PC-3 (cell line): Measurements from ENCODE around the gene RASGRP1. TPM values are rescaled to one million over a fixed set of nuclear protein-coding genes. Genes with fewer than 3 reads are reported as not detected.

Source experiments
- ATAC-seq: fragments of 200-7000 bp; cut with Tn5 transposase; 2 replicates; pipeline ENCODE4 v1.9.1; 2020; ENCODE audit warnings: mild to moderate bottlenecking, moderate library complexity
- BruUV-seq: library from RNA; stranded (reverse); fragments of 400-500 nt; replicated peaks from 2 replicates; lab custom pipeline; 2021; lab: Mats Ljungman, UMichigan
- CTCF ChIA-PET: fragments of 300-600 bp; sonication (Branson Sonifier 250); formaldehyde crosslinking; loops from one replicate; lab custom pipeline; 2022; ENCODE audit warnings: antibody characterized with exemption; lab: Charles Lee
- POLR2A ChIA-PET: fragments of 300-600 bp; sonication (Branson Sonifier 250); formaldehyde crosslinking; loops from one replicate; lab custom pipeline; 2022; ENCODE audit warnings: antibody characterized with exemption; ENCODE audit not compliant: unreplicated experiment; lab: Charles Lee
- DNase-seq: peaks from one replicate; pipeline ENCODE4 v3.0.0-alpha.2; 2015
- H2AFZ ChIP-seq: fragments of 300-600 bp; sonication (generic); 2 replicates; pipeline ENCODE4 v1.6.0; 2016; ENCODE audit warnings: antibody characterized with exemption, low read length
- H3F3A ChIP-seq: fragments of 300-600 bp; sonication (generic); one replicate; pipeline ENCODE4 v1.6.0; 2017; ENCODE audit warnings: antibody characterized with exemption, low read length, control low read depth, mild to moderate bottlenecking; ENCODE audit not compliant: unreplicated experiment
- H3K27ac ChIP-seq: fragments of 300-600 bp; sonication (generic); 2 replicates; pipeline ENCODE4 v1.5.1; 2016; ENCODE audit warnings: mild to moderate bottlenecking, low read length
- H3K27me3 ChIP-seq: fragments of 300-600 bp; sonication (generic); 2 replicates; pipeline ENCODE4 v1.6.1; 2016; ENCODE audit warnings: low read length, mixed read lengths
- H3K36me3 ChIP-seq: fragments of 300-600 bp; sonication (generic); 2 replicates; pipeline ENCODE4 v1.6.1; 2016; ENCODE audit warnings: low read depth, mixed run types, low read length, mixed read lengths
- H3K4me1 ChIP-seq: fragments of 300-600 bp; sonication (generic); 2 replicates; pipeline ENCODE4 v1.5.1; 2016; ENCODE audit warnings: low read length; ENCODE audit not compliant: insufficient read depth
- H3K4me2 ChIP-seq: fragments of 300-600 bp; sonication (generic); 2 replicates; pipeline ENCODE4 v1.6.0; 2016; ENCODE audit warnings: low read length
- H3K4me3 ChIP-seq: fragments of 300-600 bp; sonication (generic); 2 replicates; pipeline ENCODE4 v1.5.1; 2016; ENCODE audit warnings: mild to moderate bottlenecking, low read length, mixed read lengths
- H3K79me2 ChIP-seq: fragments of 300-600 bp; sonication (generic); 2 replicates; pipeline ENCODE4 v1.6.1; 2017; ENCODE audit warnings: low read length, mixed read lengths
- H3K9ac ChIP-seq: fragments of 300-600 bp; sonication (generic); 2 replicates; pipeline ENCODE4 v1.6.0; 2016; ENCODE audit warnings: mild to moderate bottlenecking, low read length
- H3K9me2 ChIP-seq: fragments of 300-600 bp; sonication (generic); replicated peaks from 2 replicates; pipeline ENCODE4 v1.6.1; 2016; ENCODE audit warnings: mixed run types, low read length, mixed read lengths
- H3K9me3 ChIP-seq: fragments of 300-600 bp; sonication (generic); 2 replicates; pipeline ENCODE4 v1.6.1; 2016; ENCODE audit warnings: low read length, mixed read lengths
- H4K20me1 ChIP-seq: fragments of 300-600 bp; sonication (generic); 2 replicates; pipeline ENCODE4 v1.6.1; 2016; ENCODE audit warnings: low read length, mixed read lengths
- EZH2 ChIP-seq: fragments of 300-600 bp; sonication (generic); IDR thresholded peaks from one replicate; pipeline ENCODE4 v1.6.1; 2017; ENCODE audit warnings: antibody characterized with exemption, mild to moderate bottlenecking, low read length; ENCODE audit not compliant: unreplicated experiment
- EZH2phosphoT487 ChIP-seq: fragments of 300-600 bp; sonication (generic); IDR thresholded peaks from 2 replicates; pipeline ENCODE4 v1.6.1; 2018; ENCODE audit warnings: mild to moderate bottlenecking, antibody characterized with exemption, low read length, borderline replicate concordance
- intact Hi-C: fragments of 100-400 bp; cut with micrococcal nuclease; formaldehyde crosslinking; loops from 2 replicates; pipeline ENCODE4 v1.9.0; 2023
- total RNA-seq: library from RNA; depleted of rRNA; stranded (reverse); fragments of >200 nt; gene quantifications from 2 replicates; pipeline ENCODE4 v1.2.3, GENCODE V29; 2014
- TF ChIP-seq, protein P1 (sequence below): fragments of 300-600 bp; sonication (generic); conservative IDR thresholded peaks from 2 replicates; pipeline ENCODE4 v1.5.1; 2017; ENCODE audit warnings: antibody characterized with exemption, low read depth, mild to moderate bottlenecking, low read length

The RASGRP1 gene
- total RNA-seq, 1 experiment from 2014 or later = not detected

DNA sequence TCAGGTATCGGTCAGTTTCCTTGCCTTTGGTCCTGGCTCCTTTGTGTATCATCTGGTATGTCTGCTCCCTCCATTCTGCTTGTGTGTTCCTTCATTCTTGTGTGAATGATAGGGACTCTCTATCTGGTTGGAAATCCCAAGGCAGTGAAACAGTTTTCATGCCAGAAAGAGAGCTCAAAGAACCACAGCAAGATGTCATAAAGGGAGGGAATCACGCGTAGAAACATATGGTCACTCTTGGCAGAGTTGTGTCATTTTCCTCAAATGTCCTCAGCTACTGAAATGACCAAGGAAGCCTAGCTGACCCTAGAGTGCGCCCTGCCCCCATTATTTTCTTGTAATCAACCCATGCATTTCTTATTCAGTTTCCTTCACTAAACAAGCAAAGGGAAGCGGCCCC lies 48.0 kb downstream of the RASGRP1 start:
- no peaks in the 10 kb centered on the region for H3K79me2 ChIP-seq
- H3K4me3 ChIP-seq = no peak overlapping the region
- ATAC-seq (no peak), DNase-seq (no peak)
- H3K4me1 ChIP-seq = no peaks in the 10 kb centered on the region
- no peaks in the 10 kb centered on the region for H3K36me3 ChIP-seq
- H3K4me2 ChIP-seq = no peak overlapping the region
- ChIA-PET POLR2A (no interaction called here), CTCF (no interaction called here)
- no peak overlapping the region for H2AFZ ChIP-seq
- no peaks in the 10 kb centered on the region for H3K9me2 ChIP-seq
- intact Hi-C loops = no loop called here
- no TSS peak for BruUV-seq
- no peaks in the 10 kb centered on the region for H4K20me1 ChIP-seq
- no peak for TF ChIP-seq EZH2
- TF ChIP-seq, protein P1, sequence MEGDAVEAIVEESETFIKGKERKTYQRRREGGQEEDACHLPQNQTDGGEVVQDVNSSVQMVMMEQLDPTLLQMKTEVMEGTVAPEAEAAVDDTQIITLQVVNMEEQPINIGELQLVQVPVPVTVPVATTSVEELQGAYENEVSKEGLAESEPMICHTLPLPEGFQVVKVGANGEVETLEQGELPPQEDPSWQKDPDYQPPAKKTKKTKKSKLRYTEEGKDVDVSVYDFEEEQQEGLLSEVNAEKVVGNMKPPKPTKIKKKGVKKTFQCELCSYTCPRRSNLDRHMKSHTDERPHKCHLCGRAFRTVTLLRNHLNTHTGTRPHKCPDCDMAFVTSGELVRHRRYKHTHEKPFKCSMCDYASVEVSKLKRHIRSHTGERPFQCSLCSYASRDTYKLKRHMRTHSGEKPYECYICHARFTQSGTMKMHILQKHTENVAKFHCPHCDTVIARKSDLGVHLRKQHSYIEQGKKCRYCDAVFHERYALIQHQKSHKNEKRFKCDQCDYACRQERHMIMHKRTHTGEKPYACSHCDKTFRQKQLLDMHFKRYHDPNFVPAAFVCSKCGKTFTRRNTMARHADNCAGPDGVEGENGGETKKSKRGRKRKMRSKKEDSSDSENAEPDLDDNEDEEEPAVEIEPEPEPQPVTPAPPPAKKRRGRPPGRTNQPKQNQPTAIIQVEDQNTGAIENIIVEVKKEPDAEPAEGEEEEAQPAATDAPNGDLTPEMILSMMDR = no peak
- TF ChIP-seq EZH2phosphoT487 = no peak
- no peaks in the 10 kb centered on the region for H3F3A ChIP-seq
- H3K9me3 ChIP-seq = no peaks in the 10 kb centered on the region
- H3K9ac ChIP-seq = no peak overlapping the region
- H3K27me3 ChIP-seq = peaks cover 57% of the 10 kb centered on the region
- H3K27ac ChIP-seq = no peak overlapping the region

DNA sequence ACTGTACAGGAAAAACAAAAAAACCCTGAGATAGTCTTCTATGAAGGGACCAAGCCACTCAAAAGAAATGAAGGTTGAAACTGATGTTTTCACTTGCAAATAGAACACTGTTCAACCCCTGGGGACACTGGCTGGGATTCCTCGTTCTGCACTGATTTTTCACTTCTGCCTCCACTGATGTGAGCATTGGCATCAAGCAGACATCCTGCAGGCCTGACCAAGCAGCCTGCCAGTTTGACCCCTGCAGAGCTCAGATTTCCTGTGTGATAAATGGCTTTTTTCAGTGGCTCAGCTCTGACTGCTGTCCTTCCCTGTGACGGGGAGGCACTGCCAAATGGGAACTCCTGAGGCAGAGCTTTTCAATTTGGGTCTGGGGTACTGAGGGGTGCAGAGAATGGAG lies 50.0 kb downstream of the RASGRP1 start:
- no peaks in the 10 kb centered on the region for H3K9me3 ChIP-seq
- no peak overlapping the region for H3K27ac ChIP-seq
- H3K9me2 ChIP-seq = no peaks in the 10 kb centered on the region
- intact Hi-C loops = no loop called here
- H3K79me2 ChIP-seq = no peaks in the 10 kb centered on the region
- no peak overlapping the region for H3K9ac ChIP-seq
- ChIA-PET POLR2A (no interaction called here), CTCF (no interaction called here)
- H3K4me3 ChIP-seq = no peak overlapping the region
- H3K4me2 ChIP-seq = no peak overlapping the region
- ATAC-seq (no peak), DNase-seq (no peak)
- no peaks in the 10 kb centered on the region for H4K20me1 ChIP-seq
- TF ChIP-seq, protein P1 = no peak
- TF ChIP-seq EZH2phosphoT487 = no peak
- no peak for TF ChIP-seq EZH2
- H3K4me1 ChIP-seq = no peaks in the 10 kb centered on the region
- H3F3A ChIP-seq = no peaks in the 10 kb centered on the region
- no peak overlapping the region for H2AFZ ChIP-seq
- H3K36me3 ChIP-seq = no peaks in the 10 kb centered on the region
- BruUV-seq = no TSS peak
- peaks cover 41% of the 10 kb centered on the region for H3K27me3 ChIP-seq

DNA sequence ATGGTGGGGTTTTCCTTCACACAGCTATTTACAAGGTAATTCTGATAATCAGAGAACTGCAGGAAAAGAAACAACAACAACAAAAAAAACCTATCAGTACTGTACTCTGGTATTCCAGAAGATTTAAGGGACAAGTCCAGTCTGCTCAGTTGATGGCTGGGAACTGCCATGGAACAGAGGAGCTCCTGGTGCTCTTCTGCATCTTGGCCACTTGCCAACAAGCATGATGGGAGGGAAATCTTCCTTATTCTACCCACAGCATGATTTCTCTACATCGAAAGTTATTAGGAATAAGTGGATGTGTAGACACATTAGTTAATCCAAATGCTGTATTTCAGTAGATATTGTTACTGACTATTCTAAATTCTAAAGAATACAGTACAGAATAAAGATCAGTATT lies 51.7 kb downstream of the RASGRP1 start:
- Histone ChIP-seq H3K36me3 (no peaks in the 10 kb centered on the region), H3K9ac (no peak overlapping the region), H2AFZ (no peak overlapping the region), H3K9me3 (no peaks in the 10 kb centered on the region), H3K27me3 (peaks cover 26% of the 10 kb centered on the region), H3K27ac (no peak overlapping the region), H4K20me1 (no peaks in the 10 kb centered on the region), H3K4me3 (no peak overlapping the region), H3K9me2 (no peaks in the 10 kb centered on the region), H3K4me1 (no peaks in the 10 kb centered on the region), H3K79me2 (no peaks in the 10 kb centered on the region), H3K4me2 (no peak overlapping the region), H3F3A (no peaks in the 10 kb centered on the region)
- DNase-seq (no peak), ATAC-seq (no peak)
- no TSS peak for BruUV-seq
- TF ChIP-seq, protein P1 = no peak
- no peak for TF ChIP-seq EZH2
- TF ChIP-seq EZH2phosphoT487 = no peak
- intact Hi-C loops = no loop called here
- ChIA-PET POLR2A (no interaction called here), CTCF (no interaction called here)
